HG02943 (cell line): Measurements from ENCODE around the gene RNPEP.
"Not testable (repeated sequence)": the region's sequence is repeated elsewhere in the genome, so short reads cannot be mapped to it uniquely, and the experiment has no call there.

Source experiments
- ATAC-seq: cut with Tn5 transposase; IDR thresholded peaks from one replicate; pipeline ENCODE4 v1.9.1; 2021; ENCODE audit warnings: mild to moderate bottlenecking, low read depth, moderate library complexity; ENCODE audit not compliant: unreplicated experiment

The RNPEP gene

GRCh38 chr1:201982623-201983379 is at the start of gene RNPEP:
Gene RNPEP, plus strand, starts transcription at chr1:201982648. Its CDS starts 19 bp downstream, at chr1:201982667.
- peak; percentile 59 for ATAC-seq

DNA sequence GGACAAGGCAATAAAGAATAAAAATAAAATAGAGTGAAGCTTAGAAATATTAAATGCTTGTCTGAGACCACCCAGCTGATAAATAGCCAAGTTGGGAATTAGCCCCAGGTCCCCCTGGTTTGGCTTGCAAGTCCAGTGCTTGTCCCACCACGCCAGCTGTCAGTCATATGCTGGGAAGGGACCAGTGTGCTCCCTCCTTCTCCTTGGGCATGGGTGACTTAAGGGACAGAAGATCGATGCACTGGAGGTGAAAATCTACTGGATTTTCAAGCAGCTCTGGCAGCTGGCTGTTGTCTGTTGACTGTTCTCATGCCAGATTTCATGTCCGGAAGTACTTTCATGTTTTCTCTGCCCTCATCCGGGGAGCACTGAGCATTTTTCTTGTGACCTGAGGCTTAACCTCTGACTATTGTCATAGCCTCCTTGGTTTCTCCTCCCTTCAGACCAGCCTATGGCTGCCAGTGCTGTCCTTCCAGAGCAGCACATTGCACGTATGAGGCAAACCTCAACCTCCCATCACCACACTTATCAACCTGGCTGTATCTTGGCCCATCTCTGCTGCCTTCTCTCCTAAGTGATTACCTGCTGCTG is 48.5 kb upstream of the RNPEP start:
- no peak for ATAC-seq

DNA sequence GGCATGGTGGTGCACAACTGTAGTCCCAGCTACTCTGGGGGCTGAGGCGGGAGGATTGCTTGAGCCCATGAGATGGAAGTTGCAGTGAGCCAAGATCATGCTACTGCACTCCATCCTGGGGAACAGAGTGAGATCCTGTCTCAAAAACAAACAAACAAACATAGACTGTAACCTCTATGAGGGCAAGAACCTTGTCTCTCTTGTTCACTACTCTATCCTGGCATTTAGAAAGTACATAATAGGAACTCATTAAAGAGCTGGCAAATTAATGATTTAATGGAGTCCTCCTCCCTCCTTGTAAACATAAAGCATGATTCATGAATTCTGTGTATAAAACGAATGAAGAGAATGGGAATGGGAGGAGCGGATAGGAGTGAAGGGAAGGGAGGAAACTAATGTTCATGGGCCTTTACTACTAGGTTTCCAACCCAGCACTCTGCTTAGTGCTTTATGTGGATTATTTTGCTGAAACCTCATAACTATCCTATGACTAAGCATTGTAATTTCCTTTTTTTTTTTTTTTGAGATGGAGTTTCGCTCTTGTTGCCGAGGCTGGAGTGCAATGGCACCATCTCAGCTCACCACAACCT is 44.7 kb upstream of the RNPEP start:
- no peak for ATAC-seq

GRCh38 chr1:201938440-201939035 is 43.9 kb upstream of the RNPEP start:
- no peak for ATAC-seq

DNA sequence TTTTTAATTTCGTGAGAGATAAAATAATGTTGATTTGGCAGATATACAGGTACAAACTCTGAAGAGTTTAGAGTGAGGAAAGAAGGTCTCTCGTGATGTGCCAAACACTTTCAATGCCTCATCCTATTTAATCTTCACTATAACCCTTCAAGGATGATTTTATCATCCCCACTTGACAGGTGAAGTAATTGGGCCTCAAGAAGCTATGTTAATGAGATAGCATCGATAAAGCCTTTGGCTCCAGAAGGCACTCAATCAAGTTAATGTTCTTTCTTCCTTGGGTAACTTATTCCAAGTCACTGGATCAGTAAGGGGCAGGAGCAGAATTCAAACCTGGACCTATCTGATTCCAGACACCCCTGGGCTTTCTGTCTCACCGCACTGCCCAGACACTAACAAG is 43.3 kb upstream of the RNPEP start:
- ATAC-seq = no peak

GRCh38 chr1:201939574-201939973 is 42.9 kb upstream of the RNPEP start:
- ATAC-seq = no peak

DNA sequence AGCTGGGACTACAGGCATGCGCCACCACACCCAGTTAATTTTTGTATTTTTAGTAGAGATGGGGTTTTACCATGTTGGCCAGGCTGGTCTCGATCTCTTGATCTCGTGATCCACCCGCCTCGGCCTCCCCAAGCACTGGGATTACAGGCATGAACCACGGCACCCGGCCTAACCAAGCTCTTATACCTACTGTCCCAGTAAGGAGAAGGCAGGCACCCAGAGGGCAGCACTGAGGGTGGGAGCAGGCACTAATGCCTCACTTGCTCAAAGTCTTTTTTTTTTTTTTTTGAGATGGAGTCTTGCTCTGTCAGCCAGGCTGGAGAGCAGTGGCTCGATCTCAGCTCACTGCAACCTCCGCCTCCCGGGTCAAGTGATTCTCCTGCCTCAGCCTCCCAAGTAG is 42.1 kb upstream of the RNPEP start:
- not testable (repeated sequence) for ATAC-seq

DNA sequence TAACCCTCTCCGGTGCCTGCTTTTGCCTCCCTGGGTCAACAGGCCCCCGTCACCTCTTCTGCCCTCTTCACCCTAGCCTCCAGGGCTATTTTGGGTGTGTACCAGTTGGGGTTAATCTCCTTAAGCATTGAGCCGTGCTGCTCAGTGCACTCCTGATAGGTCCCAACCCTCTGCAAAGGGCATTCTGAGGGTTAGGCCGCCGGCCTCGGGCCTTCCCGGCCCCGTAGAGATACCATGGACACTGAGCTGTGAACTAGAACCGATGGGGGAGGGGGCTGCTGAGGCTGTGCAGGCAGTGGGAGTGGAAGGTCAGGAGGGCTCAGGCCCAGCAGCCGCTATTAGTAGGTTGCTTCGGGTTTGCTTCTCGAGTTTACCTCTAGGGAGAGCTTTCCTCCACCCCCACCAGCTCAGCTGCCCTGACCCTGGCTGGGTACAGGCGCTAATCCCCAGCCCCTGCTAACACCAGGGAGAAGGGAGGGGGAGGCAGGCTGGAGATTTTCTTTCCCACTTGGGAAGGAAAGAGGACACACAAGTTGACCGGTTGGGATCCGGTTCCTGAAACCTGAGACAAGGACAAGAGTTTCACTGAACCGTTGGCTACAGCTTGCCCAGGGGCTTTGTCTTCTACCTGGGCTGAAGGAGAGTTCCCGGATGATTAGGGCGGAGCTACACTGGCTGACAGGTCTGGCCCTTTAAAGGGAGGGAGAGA is 40.9 kb upstream of the RNPEP start:
- ATAC-seq = no peak

DNA sequence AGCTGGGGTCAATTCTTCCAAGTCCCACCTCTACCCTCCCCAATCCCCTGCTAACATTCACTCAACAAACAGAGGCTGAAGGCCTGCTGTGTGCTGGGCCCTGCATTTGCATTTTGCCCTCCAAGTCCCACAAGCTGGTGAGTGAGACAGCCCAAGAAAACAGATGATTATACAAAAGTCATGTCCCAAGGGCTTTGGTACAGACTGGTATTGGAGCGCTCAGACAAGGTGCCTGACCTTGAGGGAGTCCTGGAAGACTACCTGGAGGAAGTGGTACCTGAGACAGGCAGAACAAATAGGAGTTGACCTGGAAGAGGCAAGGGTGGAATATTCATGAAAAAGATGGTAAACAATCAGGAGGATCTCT is 40.3 kb upstream of the RNPEP start:
- no peak for ATAC-seq

DNA sequence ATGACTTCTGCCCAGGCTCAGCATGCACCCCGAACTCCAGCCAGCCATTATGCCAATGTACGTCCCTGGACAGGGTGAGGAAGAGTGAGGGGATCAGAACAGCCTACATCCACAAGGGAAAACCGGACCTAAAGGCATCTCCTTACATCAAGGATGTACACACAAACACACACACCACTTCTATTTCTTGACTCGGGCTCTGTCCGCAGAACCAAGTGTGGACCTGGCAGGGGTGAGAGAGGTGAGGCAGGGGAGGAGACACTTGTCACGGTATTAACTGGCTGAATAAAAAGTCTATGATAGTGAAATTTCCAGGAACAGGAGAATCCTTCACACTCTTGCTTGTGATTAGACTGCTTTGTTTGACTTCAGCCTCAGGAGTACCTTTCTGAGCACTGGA is 38.4 kb upstream of the RNPEP start:
- ATAC-seq = no peak

DNA sequence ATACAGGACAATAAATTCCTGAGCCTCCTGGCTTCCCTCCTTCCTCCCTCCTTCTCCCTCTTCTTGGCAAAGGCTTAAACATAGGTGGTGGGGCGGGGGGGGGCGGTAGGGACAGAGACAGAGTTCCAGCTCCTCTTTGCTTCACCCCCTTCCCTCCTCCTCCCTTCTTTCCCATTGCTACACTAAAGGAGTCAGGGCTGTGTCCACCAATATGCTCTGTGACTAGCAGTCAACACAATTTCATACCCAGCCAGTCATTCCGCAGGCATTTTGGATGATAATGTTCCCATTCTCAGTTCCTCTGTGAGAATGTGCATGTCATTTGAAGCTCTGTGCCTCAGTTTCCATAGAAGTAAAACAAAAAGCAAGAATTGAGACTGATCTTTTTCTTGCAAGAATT is 37.8 kb upstream of the RNPEP start:
- no peak for ATAC-seq

- ATAC-seq = no peak
Measured at GRCh38 chr1:201945157-201945556, 37.3 kb upstream of the RNPEP start.

- ATAC-seq = no peak
Measured at GRCh38 chr1:201945863-201946223, 36.6 kb upstream of the RNPEP start.

DNA sequence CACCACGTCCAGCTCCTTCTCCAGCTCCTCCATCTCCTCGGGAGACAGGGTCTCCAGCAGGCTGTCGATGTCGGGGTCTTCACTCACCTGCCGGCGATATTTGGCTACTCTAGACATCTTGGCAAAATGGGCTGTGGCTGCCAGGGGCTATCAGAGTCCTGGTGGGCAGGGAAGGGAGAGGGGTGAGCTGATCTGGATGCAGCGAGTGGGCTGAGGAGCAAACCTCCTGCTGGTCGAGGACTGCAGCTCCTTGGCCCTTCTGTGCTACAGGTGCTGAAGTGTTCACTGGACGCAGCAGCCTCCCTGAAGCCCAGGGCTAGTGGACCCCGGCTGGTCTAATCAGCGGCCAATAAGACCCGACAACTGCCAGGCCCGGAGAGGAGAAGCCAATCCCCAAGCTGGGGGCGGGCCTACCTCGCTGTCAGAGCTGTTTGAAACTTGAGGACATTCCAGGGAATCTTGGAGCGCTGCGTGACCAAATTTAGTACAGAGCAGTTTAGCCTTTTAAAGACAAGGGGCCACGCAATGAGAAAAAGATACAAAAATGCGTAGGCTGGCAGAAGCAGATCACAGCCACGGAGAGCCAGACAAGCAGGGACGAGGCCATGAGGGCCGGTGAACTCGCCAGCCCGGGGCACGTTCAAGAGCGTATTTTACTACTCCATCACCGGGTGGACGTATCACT is 36.1 kb upstream of the RNPEP start, which contains the start of gene LMOD1:
TSS of gene LMOD1 (minus strand) at position 325 of the 685 bp plus-strand sequence. CDS start at position 117, 208 bp downstream.
- ATAC-seq = no peak

GRCh38 chr1:201947697-201948008 is 34.8 kb upstream of the RNPEP start:
- ATAC-seq = no peak

DNA sequence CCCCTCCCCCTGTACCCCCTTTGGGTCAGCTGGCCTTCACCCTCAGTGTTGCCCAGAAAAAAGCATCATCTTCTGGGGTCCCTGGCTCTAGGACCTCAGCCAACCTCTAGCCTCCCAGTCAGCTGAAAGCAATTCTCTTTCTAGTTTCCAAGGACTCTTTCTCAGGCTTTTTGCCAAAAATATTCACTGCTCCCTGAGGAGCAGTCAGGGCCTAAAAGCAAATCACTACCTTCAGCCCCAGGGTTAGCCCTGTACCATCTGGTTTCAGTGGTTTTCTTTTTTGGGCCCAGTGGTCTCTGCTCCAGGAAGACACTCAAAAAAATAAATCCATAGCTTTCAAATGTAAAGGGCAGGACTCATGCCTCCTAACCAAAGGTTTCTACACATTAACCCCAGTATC is 33.0 kb upstream of the RNPEP start:
- ATAC-seq = no peak

- ATAC-seq = no peak
Measured at GRCh38 chr1:201954263-201955008, 28.0 kb upstream of the RNPEP start.

DNA sequence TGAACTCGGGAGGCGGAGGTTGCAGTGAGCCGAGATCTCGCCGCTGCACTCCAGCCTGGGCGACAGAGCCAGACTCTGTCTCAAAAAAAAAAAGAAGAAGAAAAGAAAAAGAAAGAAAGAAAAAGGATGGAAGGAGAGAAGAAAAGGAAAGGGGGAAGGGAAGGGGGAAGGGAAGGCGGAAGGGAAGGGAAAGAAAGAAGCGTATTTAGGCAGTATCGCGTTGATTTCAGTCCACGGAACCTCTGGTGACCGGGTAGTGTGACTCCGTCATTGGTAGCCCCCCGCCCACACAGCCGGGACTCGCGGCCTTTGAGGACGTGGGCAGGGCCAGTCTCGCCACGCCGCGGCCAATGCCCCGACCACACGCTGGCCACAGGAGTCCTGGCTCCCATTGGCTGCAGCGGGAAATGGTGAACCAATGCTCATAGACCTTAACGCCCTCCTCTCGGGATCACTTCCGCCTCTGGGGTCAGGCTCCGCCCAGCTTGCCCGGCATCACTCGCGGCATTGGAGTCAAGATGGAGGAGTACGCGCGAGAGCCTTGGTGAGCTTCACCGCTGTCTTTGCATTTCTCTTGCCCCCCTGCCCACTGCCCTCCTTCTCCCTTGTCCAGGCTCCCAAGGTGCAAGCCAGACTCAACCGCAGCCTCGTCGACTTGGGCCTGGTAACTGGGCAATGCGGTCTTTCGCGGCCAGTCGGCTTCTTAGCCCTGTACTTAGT is 27.3 kb upstream of the RNPEP start, which contains the start of gene TIMM17A:
TSS of gene TIMM17A (plus strand) at position 495 of the 720 bp plus-strand sequence. CDS start at position 519, 24 bp downstream.
- ATAC-seq = peak; percentile 99

- ATAC-seq = peak; percentile 41
Measured at GRCh38 chr1:201955729-201956143, 26.7 kb upstream of the RNPEP start.
